OCI-LY1 (cell line): ENCODE measurements around the gene SH3RF1.

Experiments
- H2AFZ ChIP-seq: fragments of 200-600 bp; sonication (generic), shearing (Covaris generic); 2 replicates; pipeline ENCODE4 v1.6.0; 2014; ENCODE audit warnings: antibody characterized with exemption, mild to moderate bottlenecking, low read length
- H3F3A ChIP-seq: fragments of 200-600 bp; sonication (generic), shearing (Covaris generic); 2 replicates; pipeline ENCODE4 v1.6.0; 2014; ENCODE audit warnings: mild to moderate bottlenecking, antibody characterized with exemption, low read length, moderate library complexity; ENCODE audit not compliant: insufficient read depth
- H3K27ac ChIP-seq: fragments of 200-600 bp; sonication (generic); 2 replicates; pipeline ENCODE4 v1.5.1; 2014; ENCODE audit warnings: low read length, mixed run types, mild to moderate bottlenecking, low read depth; ENCODE audit not compliant: poor library complexity, severe bottlenecking
- H3K27me3 ChIP-seq: fragments of 200-600 bp; sonication (generic); 2 replicates; pipeline ENCODE4 v1.6.0; 2014; ENCODE audit warnings: antibody characterized with exemption, mild to moderate bottlenecking, low read length, moderate library complexity; ENCODE audit not compliant: insufficient read depth
- H3K36me3 ChIP-seq: fragments of 200-600 bp; sonication (generic); 2 replicates; pipeline ENCODE4 v1.6.1; 2014; ENCODE audit warnings: mild to moderate bottlenecking, antibody characterized with exemption, low read length, moderate library complexity, mixed read lengths; ENCODE audit not compliant: insufficient read depth
- H3K4me1 ChIP-seq: fragments of 200-600 bp; sonication (generic); 2 replicates; pipeline ENCODE4 v1.5.1; 2014; ENCODE audit warnings: mild to moderate bottlenecking, low read length, moderate library complexity; ENCODE audit not compliant: insufficient read depth, severe bottlenecking
- H3K4me2 ChIP-seq: fragments of 200-600 bp; sonication (generic), shearing (Covaris generic); 2 replicates; pipeline ENCODE4 v1.6.1; 2014; ENCODE audit warnings: low read length
- H3K4me3 ChIP-seq: fragments of 200-600 bp; sonication (generic); 2 replicates; pipeline ENCODE4 v1.5.1; 2014; ENCODE audit warnings: low read length, low read depth, mild to moderate bottlenecking, mixed read lengths; ENCODE audit not compliant: poor library complexity, severe bottlenecking
- H3K79me2 ChIP-seq: fragments of 200-600 bp; shearing (Covaris generic); 2 replicates; pipeline ENCODE4 v1.6.1; 2016; ENCODE audit warnings: mixed run types, low read length, mixed read lengths; ENCODE audit not compliant: insufficient read depth
- H3K9ac ChIP-seq: fragments of 200-600 bp; sonication (generic), shearing (Covaris generic); 2 replicates; pipeline ENCODE4 v1.6.1; 2014; ENCODE audit warnings: mild to moderate bottlenecking, low read length, mixed read lengths
- H3K9me2 ChIP-seq: fragments of 200-600 bp; sonication (generic), shearing (Covaris generic); 2 replicates; pipeline ENCODE4 v1.6.1; 2014; ENCODE audit warnings: low read depth, mild to moderate bottlenecking, low read length, mixed read lengths
- H3K9me3 ChIP-seq: fragments of 200-600 bp; shearing (Covaris generic); 2 replicates; pipeline ENCODE4 v1.6.1; 2014; ENCODE audit warnings: low read length, mixed read lengths
- H4K20me1 ChIP-seq: fragments of 200-600 bp; sonication (generic), shearing (Covaris generic); 2 replicates; pipeline ENCODE4 v1.6.0; 2016; ENCODE audit warnings: mild to moderate bottlenecking, low read length; ENCODE audit not compliant: insufficient read depth
- EZH2 ChIP-seq: fragments of 200-600 bp; sonication (generic), shearing (Covaris generic); IDR thresholded peaks from 2 replicates; pipeline ENCODE4 v1.8.0; 2017; ENCODE audit warnings: borderline replicate concordance, mixed run types, mild to moderate bottlenecking, antibody characterized with exemption, low read length, moderate library complexity, mixed read lengths
- TF ChIP-seq, protein P1 (sequence below): fragments of 200-600 bp; sonication (generic), shearing (Covaris generic); IDR thresholded peaks from 2 replicates; pipeline ENCODE4 v1.5.1; 2017; ENCODE audit warnings: mild to moderate bottlenecking, antibody characterized with exemption, low read length, moderate library complexity, mixed read lengths

The SH3RF1 gene

DNA sequence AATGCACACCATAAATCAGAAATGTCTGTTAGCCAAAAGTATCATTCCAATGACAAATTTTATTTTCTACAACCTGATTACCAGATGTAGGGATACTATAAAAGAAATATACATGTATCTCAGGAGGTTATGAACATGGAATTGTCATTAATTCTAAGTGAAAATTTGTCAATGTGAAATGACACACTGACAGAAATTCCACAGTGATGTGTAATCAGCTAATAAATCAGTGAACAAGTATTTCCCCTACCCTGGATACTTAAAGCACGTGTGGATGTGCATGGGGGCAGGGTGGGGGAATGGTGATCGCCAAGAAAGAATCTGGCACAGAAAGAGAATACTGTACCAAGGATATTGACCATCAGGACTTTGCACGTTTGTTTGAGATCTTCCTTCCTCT, 123.6 kb downstream of the SH3RF1 start:
- Histone ChIP-seq H3K36me3 (no peaks in the 10 kb centered on the region), H3K9ac (no peak overlapping the region), H3K9me3 (no peaks in the 10 kb centered on the region), H3K27ac (no peak overlapping the region), H4K20me1 (no peaks in the 10 kb centered on the region), H3F3A (no peaks in the 10 kb centered on the region), H3K4me2 (no peak overlapping the region), H2AFZ (no peak overlapping the region), H3K4me1 (no peaks in the 10 kb centered on the region), H3K79me2 (no peaks in the 10 kb centered on the region), H3K9me2 (no peaks in the 10 kb centered on the region), H3K4me3 (no peak overlapping the region), H3K27me3 (no peaks in the 10 kb centered on the region)
- no peak for TF ChIP-seq EZH2
- TF ChIP-seq, protein P1, sequence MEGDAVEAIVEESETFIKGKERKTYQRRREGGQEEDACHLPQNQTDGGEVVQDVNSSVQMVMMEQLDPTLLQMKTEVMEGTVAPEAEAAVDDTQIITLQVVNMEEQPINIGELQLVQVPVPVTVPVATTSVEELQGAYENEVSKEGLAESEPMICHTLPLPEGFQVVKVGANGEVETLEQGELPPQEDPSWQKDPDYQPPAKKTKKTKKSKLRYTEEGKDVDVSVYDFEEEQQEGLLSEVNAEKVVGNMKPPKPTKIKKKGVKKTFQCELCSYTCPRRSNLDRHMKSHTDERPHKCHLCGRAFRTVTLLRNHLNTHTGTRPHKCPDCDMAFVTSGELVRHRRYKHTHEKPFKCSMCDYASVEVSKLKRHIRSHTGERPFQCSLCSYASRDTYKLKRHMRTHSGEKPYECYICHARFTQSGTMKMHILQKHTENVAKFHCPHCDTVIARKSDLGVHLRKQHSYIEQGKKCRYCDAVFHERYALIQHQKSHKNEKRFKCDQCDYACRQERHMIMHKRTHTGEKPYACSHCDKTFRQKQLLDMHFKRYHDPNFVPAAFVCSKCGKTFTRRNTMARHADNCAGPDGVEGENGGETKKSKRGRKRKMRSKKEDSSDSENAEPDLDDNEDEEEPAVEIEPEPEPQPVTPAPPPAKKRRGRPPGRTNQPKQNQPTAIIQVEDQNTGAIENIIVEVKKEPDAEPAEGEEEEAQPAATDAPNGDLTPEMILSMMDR = no peak

DNA sequence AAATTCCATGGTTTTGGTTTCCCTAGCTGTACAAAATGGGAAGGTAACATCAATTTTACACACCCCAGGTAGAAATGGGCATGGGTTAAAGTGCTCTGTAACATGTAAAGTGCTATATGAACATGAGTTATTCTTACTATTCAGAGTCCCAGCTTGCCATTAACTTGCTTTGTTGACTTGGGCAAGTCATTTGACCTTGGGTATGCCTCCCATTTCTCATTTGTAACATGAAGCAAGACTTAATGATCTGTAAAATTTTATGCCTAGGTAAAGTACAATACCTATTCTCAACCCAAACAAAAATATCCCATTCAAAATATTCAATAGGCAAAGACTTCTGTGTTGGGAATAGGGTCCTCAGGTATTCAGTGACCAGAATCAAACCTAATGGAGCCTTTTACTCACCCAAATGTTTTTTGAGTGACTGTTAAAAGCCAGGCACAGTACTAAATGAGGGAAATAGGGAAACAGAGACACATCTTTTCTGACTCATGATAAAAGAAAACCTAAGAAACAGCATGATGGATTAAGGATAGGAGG, 126.6 kb downstream of the SH3RF1 start:
- H3K36me3 ChIP-seq = no peaks in the 10 kb centered on the region
- no peak overlapping the region for H2AFZ ChIP-seq
- TF ChIP-seq EZH2 = no peak
- TF ChIP-seq, protein P1 = no peak
- H3K27me3 ChIP-seq = no peaks in the 10 kb centered on the region
- no peaks in the 10 kb centered on the region for H3F3A ChIP-seq
- H3K9me2 ChIP-seq = no peaks in the 10 kb centered on the region
- H3K27ac ChIP-seq = no peak overlapping the region
- no peak overlapping the region for H3K9ac ChIP-seq
- H4K20me1 ChIP-seq = no peaks in the 10 kb centered on the region
- no peaks in the 10 kb centered on the region for H3K79me2 ChIP-seq
- H3K4me2 ChIP-seq = no peak overlapping the region
- H3K9me3 ChIP-seq = no peaks in the 10 kb centered on the region
- no peak overlapping the region for H3K4me3 ChIP-seq
- H3K4me1 ChIP-seq = no peaks in the 10 kb centered on the region

DNA sequence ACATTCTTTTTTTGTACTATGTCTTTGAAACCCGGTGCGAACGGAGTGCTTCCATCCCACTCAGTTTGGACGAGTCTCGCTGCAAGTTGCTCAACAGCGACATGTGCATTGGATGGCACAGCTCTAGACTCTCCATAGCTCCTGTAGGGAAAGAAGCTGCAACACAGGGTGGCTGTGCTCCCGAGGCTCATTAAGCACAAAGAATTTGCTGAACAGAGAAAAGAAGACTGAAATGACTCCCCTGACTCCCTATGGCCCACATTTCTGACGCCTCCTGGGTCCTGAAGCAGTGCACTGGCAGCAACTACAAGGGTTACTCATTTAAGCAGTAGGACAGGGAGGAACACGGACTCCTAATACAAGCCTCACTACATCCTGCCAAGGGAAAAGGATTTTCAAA, 127.4 kb downstream of the SH3RF1 start:
- Histone ChIP-seq H3K27ac (no peak overlapping the region), H4K20me1 (no peaks in the 10 kb centered on the region), H3K4me3 (no peak overlapping the region), H3F3A (no peaks in the 10 kb centered on the region), H3K9ac (no peak overlapping the region), H2AFZ (no peak overlapping the region), H3K79me2 (no peaks in the 10 kb centered on the region), H3K4me2 (no peak overlapping the region), H3K27me3 (no peaks in the 10 kb centered on the region), H3K36me3 (no peaks in the 10 kb centered on the region), H3K9me3 (no peaks in the 10 kb centered on the region), H3K9me2 (no peaks in the 10 kb centered on the region), H3K4me1 (no peaks in the 10 kb centered on the region)
- TF ChIP-seq EZH2 = no peak
- TF ChIP-seq, protein P1 = no peak
